ENCODE measurements around the gene STRN3.

STRN3 gene

DNA sequence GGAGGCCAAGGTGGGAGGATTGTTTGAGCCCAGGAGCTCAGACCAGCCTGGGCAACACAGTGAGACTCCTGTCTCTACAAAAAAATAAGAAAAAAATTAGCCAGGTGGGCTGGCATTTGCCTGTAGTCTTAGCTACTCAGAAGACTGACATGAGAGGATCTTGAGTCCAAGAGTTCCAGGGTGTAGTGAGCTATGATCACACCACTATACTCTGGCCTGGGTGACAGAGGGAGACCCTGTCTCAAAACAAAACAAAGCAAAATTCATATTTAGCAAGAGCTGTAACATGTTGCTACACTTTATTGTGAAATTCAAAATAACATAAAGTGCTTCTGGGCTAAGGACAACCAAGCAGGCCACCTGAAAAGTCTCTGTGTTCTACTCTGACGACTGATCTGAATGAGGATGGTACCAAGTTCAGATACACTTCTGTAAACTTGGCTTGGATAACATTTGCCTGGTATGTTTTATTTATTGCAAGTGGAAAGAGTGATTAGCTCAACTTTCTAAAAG, 11.6 kb upstream of the STRN3 start:
- H3K4me3 ChIP-seq (ENCODE audit: control insufficient read depth, low read depth, low read length): no peak overlapping the region
- TF ChIP-seq CTCF (conservative IDR thresholded peaks at IDR 0.05; ENCODE audit: control insufficient read depth, insufficient read depth, low read depth, low read length): no peak
- DNase-seq (ENCODE audit: low read depth): no peak

DNA sequence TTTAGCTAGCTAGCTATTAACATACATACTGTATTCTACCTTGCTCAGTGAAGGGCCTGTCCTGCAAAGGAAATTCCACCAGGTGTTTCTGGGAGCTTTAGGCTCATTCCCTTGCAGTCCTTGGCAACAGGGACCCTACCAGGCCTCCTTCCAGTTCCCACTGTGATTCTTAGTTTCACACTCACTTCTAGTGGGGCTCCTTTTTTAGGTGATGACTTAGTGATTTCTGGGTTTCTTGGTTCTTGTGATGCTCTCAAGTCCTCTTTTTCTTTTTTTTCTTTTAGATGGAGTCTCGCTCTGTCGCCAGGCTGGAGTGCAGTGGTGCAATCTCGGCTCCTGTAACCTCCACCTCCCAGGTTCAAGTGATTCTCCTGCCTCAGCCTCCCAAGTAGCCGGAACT, 10.4 kb upstream of the STRN3 start:
- no peak overlapping the region for H3K4me3 ChIP-seq (ENCODE audit: control insufficient read depth, low read depth, low read length)
- no peak for DNase-seq (ENCODE audit: low read depth)
- no peak for TF ChIP-seq CTCF (conservative IDR thresholded peaks at IDR 0.05; ENCODE audit: control insufficient read depth, insufficient read depth, low read depth, low read length)

- no peak for TF ChIP-seq CTCF (conservative IDR thresholded peaks at IDR 0.05; ENCODE audit: control insufficient read depth, insufficient read depth, low read depth, low read length)
- no peak for DNase-seq (ENCODE audit: low read depth)
- no peak overlapping the region for H3K4me3 ChIP-seq (ENCODE audit: control insufficient read depth, low read depth, low read length)
These were observed 4.3 kb upstream of the STRN3 start for GRCh38 chr14:31030469-31030868.

- TF ChIP-seq CTCF (conservative IDR thresholded peaks at IDR 0.05; ENCODE audit: control insufficient read depth, insufficient read depth, low read depth, low read length): no peak
- DNase-seq (ENCODE audit: low read depth): no peak
- H3K4me3 ChIP-seq (ENCODE audit: control insufficient read depth, low read depth, low read length): no peak overlapping the region
These were observed 3.1 kb upstream of the STRN3 start for GRCh38 chr14:31029016-31029970.

DNA sequence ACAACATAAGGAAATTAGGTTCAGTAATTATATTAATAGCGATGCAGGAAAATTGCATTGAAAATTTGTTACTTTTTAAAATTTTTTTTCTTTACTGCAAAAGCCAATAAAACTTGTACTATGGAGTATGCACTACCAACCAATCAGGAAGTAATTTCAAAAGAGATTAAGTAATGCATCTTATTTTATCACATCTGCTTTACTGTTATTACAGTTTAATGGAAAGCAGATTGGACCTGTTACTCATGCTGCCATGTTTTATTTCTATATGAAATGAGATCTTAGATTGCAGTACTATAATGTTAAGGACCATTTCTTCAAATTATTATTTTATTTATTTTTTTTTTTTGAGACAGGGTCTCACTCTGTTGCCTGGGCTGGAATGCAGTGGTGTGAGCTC, 1.7 kb upstream of the STRN3 start:
- TF ChIP-seq CTCF (conservative IDR thresholded peaks at IDR 0.05; ENCODE audit: control insufficient read depth, insufficient read depth, low read depth, low read length): no peak
- peak; percentile 53 for DNase-seq (ENCODE audit: low read depth)

GRCh38 chr14:31026450-31027235, 464 bp upstream of the STRN3 start:
- TF ChIP-seq CTCF (conservative IDR thresholded peaks at IDR 0.05; ENCODE audit: control insufficient read depth, insufficient read depth, low read depth, low read length): no peak
- H3K4me3 ChIP-seq (ENCODE audit: control insufficient read depth, low read depth, low read length): peak overlapping the region; percentile 94
- peak; percentile 98 for DNase-seq (ENCODE audit: low read depth)

More for the DNA sequence above, 1.7 kb upstream of the STRN3 start:
- peak overlapping the region; percentile 94 for H3K4me3 ChIP-seq (ENCODE audit: control insufficient read depth, low read depth, low read length)

Data from fibroblast of mammary gland (primary cell).